Prostate gland (tissue), 2 donors: ENCODE data around the gene SLC23A1.

Experiments used
- POLR2A ChIP-seq: fragments of 450-650 bp; IDR thresholded peaks from one replicate; pipeline ENCODE4 v1.6.1; 2016; ENCODE audit warnings: antibody characterized with exemption, mild to moderate bottlenecking
- POLR2AphosphoS5 ChIP-seq: sonication (generic); formaldehyde crosslinking; IDR thresholded peaks from one replicate; pipeline ENCODE4 v1.6.1; 2017; ENCODE audit warnings: antibody characterized with exemption
- TF ChIP-seq, protein P1 (sequence below), 4 experiments: fragments of 200-600 bp in 2 of 4; fragments of 450-650 bp in 2 of 4; sonication (generic) in 2 of 4; IDR thresholded peaks; 1 replicate in 3 of 4; 2 replicates in 1 of 4; pipeline ENCODE4 v1.5.1; 2016 to 2019; ENCODE audit warnings: antibody characterized with exemption in 4 of 4, mild to moderate bottlenecking in 2 of 4, moderate library complexity in 2 of 4

GRCh38 chr5:139358064-139358463 lies 25.0 kb downstream of the SLC23A1 start:
- no peak for TF ChIP-seq POLR2A
- TF ChIP-seq, protein P1, sequence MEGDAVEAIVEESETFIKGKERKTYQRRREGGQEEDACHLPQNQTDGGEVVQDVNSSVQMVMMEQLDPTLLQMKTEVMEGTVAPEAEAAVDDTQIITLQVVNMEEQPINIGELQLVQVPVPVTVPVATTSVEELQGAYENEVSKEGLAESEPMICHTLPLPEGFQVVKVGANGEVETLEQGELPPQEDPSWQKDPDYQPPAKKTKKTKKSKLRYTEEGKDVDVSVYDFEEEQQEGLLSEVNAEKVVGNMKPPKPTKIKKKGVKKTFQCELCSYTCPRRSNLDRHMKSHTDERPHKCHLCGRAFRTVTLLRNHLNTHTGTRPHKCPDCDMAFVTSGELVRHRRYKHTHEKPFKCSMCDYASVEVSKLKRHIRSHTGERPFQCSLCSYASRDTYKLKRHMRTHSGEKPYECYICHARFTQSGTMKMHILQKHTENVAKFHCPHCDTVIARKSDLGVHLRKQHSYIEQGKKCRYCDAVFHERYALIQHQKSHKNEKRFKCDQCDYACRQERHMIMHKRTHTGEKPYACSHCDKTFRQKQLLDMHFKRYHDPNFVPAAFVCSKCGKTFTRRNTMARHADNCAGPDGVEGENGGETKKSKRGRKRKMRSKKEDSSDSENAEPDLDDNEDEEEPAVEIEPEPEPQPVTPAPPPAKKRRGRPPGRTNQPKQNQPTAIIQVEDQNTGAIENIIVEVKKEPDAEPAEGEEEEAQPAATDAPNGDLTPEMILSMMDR (IDR thresholded peaks at IDR 0.05), result no peak
- no peak for TF ChIP-seq POLR2AphosphoS5
